ENCODE results near the gene INPP5D.
"Not testable (repeated sequence)": the region's sequence is repeated elsewhere in the genome, so short reads cannot be mapped to it uniquely, and the experiment has no call there.

Gene INPP5D

DNA sequence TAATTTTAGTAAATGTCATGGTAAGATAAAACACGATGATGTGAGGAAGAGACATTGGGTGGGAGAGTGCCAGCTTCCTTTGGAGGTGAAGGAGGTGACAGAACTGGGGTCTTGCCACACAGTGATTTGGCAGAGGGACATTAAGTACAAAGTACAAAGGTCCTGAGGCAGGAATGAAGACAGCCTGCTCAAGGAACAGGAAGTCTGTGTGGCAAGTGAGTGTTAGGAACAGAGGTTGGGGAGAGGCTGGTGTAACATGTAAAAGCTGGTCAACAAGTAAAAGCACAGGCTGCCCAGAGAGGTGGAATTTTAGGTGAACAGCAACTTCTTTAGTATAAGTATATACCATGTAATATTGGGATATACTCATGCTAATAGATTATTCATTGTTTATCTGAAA is 73.1 kb downstream of the INPP5D start:
- DNase-seq (ENCODE audit: extremely low read depth in 1 of 2, low read depth in 1 of 2) = no peak

DNA sequence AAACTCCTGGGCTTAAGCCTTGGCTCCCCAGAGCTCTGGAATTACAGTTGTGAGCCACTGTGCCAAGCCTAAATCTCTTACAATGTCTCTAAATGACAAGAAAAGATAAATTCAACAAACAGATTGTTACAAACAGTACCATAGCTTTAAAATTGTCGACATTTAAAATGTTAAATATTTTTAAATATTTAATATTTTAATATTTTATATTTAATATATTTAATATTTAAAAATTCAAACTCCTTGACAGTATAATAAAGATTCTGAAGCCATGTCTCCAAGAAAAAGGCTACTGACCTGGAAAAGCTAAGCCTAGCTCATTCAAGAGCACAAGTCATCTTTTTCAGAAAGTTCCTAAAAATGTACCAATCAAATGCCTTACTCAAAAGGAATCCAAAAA is 75.3 kb downstream of the INPP5D start:
- no peak for DNase-seq (ENCODE audit: extremely low read depth in 1 of 2, low read depth in 1 of 2)

DNA sequence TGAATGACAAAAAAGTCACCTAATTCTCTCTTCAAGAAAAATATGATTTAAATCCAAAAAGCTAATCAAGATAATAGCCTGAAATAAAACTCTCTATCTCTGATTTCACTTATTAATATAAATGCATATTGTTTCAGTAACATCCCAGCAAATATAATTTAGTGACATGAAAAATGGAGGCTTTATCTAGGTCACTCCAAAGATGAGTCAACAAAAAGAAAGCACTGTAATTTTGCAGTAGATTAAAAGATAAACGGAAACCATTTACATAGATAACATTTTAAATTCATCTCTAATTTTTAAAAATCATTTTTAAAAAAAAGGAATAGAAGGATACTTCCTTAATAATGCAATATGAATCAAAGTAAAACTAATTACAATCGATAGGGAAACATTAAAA is 76.9 kb downstream of the INPP5D start:
- no peak for DNase-seq (ENCODE audit: extremely low read depth in 1 of 2, low read depth in 1 of 2)

DNA sequence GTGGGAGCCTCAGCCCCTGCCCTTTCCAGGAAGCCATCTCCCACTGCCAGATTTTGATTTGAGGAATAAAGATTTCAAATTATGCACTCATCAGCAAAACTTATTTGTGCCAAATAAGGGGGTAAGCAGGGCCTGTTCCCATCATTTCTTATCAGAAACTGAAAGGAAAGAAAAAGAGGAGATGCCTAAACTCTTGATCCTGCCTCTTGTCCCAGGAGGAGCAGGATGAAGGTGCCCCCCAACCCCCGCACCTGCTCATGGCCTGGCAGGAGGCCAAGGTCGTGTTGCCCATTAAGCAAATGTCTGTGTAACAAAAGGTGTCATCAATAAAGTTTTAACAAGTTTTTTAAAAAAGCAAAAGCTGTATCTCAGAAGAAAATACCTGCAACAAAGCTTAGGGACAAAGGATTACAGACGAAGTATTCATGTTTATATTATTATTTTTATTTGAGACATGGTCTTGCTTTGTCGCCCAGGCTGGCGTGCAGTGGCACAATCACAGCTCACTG is 80.0 kb downstream of the INPP5D start:
- DNase-seq (ENCODE audit: extremely low read depth in 1 of 2, low read depth in 1 of 2) = no peak

DNA sequence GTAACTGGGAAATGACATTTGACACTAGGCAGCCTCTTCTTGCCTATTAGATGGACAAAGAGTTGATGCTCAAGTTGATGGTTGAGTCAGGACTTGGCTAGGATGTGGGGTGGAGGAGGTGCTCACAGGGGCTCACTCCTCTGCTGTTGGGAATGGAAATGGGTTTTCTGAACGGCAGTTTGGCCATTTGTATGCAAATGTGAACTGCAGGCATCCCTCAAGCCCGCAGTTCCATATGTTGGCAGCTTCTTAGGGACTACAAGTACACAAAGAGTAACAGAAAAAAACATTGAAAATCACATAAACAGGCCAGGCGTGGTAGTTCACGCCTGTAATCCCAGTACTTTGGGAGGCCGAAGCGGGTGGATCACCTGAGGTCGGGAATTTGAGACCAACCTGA is 80.8 kb downstream of the INPP5D start:
- DNase-seq (ENCODE audit: extremely low read depth in 1 of 2, low read depth in 1 of 2) = no peak

DNA sequence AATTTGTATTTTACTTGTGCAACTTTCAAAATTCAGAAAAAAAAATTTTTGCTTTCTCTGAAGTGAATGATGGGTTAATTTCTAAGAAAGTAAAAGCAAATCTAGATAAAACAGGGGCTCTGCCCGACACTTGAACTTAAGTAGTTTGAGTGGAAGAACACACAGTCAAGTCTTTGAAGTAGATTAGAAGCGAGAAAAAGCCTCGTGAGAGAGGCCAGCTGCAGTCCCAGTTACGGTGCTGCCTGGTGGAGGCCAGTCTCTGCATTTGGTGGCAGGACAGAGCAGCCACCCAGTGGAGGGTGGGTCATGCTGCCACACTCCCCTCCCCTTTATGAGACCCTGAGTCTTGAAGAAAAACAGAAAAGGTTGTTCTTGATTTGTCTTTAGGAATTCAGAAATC is 81.8 kb downstream of the INPP5D start:
- DNase-seq (ENCODE audit: extremely low read depth in 1 of 2, low read depth in 1 of 2) = no peak

DNA sequence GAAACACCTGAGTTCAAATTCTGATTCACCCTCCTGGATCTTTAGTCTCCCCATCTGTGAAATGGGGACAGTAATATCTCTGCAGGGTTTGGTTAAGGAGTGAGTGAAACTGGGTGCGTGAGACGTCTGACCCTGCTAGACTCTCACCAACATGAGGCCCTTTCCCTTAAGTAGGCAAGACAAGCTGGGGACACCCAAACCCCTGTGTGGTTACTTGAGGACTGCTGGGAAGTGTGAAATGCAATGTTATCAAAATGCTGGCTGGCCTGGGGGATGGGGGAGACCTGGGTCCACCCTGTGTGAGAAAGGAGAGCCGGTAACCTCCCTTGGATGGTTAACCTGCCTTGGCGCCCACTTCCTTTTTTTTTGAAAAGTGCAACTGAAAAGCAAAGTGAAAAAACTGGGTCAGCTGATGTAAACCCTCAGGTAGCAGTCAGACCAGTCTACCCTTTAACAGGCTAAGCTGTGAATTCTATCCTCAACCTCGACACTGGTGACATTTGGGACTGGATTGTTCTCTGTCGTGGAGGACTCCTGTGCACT is 82.3 kb downstream of the INPP5D start:
- no peak for DNase-seq (ENCODE audit: extremely low read depth in 1 of 2, low read depth in 1 of 2)

DNA sequence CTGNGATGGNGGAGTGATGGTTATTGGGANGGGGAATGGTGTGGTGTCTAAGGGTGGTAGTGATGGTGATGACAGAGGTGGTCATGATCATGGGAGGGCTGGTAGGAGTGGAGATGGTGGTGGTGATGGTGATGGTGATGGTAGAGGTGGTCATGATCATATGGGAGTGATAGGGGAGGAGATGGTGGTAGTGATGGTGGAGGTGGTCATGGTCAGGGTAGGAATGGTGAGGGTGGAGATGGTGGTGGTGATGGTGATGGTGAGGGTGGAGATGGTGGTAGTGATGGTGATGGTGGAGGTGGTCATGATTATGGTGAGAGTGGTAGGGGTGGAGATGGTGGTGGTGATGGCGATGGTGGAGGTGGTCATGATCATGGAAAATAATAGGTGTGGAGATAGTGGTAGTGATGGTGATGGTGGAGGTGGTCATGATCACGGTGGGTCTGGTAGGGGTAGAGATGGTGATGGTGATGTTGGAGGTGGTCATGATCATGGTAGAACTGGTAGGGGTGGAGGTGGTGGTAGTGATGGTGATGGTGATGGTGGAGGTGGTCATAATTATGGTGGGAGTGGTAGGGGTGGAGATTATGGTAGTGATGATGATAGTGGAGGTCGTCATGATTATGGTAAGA is 83.7 kb downstream of the INPP5D start:
- no peak for DNase-seq (ENCODE audit: extremely low read depth in 1 of 2, low read depth in 1 of 2)

DNA sequence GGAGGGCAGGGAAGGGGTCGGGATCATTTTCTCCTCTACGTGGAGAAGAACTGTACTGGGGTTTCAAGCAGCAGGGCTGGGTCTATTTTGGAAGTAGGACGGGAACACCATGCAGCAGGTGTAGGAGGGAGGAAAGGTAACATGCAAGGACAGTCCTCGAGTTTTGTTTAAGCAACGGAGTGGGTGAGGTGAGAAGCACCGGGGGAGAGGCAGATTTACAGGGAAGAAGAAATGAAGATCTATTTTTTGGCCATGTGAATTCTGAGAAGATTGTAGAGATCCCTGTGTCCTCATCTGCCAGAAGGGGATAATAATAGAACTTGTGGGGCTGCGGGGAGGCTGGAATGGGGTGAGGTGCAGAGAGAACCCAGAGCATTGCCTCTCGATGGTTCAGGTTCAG is 85.6 kb downstream of the INPP5D start:
- no peak for DNase-seq (ENCODE audit: extremely low read depth in 1 of 2, low read depth in 1 of 2)

DNA sequence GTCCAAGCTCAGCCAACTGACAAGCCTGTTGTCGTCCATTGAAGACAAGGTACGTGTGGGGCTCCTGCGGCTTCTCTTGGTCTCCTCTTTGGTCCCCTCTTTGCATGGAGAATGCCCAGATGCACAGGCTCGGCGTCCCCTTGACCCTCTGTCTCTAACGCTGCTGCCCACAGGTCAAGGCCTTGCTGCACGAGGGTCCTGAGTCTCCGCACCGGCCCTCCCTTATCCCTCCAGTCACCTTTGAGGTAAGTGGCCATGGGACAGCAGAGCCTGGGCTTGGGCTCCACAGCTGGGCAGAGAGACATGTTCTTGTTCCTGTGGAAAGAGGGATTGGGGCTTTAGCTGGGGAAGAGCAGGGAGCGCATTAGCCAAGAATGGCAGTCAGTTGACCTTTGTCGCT is 86.1 kb downstream of the INPP5D start:
- no peak for DNase-seq (ENCODE audit: extremely low read depth in 1 of 2, low read depth in 1 of 2)

DNA sequence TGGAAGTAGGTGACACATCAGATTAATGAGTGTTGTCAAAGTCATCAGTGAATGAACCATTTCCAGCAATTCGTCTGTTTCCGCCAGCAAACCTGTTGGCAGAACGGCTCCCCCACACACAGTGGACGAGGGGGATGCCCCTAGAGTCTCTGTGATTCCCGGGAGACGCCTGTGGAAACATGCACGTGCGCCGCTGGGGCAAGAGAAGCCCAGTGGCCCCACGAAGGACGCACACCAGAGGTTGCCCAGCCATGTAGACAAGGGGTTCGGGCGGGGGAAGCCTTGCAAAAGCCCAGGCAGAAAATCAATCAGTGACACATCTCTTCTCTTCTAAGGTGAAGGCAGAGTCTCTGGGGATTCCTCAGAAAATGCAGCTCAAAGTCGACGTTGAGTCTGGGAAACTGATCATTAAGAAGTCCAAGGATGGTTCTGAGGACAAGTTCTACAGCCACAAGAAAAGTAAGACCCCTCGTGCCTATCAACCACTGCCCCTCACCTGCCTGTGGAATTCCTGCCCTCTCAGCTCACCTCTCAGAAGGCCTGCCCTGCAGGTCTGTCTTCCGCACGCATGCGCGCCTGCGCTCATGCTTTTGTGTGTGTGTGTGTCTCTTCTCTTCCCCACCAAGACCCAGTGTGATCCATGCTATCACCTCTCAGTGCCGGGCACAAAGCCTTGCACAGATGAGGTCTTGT is 87.1 kb downstream of the INPP5D start:
- DNase-seq (ENCODE audit: extremely low read depth in 1 of 2, low read depth in 1 of 2) = no peak

DNA sequence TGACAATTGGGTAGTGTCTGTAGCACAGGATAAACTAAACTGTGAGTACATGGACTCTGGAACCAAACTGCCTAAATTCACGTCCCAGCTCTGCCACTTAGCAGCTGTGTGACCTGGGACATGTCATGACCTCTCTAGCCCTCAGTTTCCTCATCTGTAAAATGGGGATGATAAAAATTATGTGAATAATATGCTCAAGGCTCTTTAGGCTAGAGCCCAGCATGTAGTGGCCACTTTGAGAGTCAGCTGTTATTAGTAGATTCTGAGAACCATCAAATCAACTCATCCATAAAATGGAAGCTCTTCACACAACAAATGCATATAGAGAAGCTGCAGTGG is 87.7 kb downstream of the INPP5D start:
- DNase-seq (ENCODE audit: extremely low read depth in 1 of 2, low read depth in 1 of 2) = no peak

DNA sequence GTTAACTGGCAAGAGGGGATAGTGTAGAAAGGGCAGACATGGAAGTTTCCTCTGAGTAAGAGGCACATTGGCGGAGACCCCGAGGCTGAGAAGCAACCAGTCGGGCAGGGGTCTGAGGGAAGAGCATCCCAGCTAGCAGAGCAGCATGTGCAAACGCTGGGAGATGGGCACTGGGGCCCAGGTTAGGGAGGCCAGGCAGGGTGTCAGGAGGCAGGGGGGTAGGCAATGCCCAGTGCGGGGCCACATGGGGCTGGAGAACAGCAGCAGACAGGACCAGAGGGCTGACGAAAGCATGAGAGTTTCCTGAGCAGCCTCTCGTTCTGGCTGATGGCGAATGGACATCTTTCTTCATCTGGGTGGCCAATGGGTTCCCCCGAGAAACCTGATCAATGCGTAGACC is 88.2 kb downstream of the INPP5D start:
- DNase-seq (ENCODE audit: extremely low read depth in 1 of 2, low read depth in 1 of 2) = no peak

DNA sequence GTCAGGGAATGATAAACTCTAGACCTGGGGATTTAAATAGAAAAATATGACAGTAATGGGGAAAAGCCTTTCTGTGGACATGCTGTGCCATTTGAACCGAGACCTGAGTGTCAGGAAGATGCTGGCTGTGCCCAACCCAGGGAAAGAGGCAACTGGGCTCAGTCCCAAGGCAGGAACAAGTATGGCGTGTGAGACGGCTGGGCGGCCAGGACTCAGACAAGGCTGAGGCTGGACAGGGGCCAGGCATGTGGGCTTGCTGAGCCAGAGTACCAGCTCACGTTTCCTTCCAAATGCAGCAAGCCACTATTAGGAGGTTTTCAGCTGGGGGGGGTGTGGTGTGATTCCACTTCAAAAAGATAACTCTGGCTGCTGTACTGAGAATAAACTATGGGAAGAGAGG is 92.4 kb downstream of the INPP5D start:
- DNase-seq (ENCODE audit: extremely low read depth in 1 of 2, low read depth in 1 of 2) = no peak

DNA sequence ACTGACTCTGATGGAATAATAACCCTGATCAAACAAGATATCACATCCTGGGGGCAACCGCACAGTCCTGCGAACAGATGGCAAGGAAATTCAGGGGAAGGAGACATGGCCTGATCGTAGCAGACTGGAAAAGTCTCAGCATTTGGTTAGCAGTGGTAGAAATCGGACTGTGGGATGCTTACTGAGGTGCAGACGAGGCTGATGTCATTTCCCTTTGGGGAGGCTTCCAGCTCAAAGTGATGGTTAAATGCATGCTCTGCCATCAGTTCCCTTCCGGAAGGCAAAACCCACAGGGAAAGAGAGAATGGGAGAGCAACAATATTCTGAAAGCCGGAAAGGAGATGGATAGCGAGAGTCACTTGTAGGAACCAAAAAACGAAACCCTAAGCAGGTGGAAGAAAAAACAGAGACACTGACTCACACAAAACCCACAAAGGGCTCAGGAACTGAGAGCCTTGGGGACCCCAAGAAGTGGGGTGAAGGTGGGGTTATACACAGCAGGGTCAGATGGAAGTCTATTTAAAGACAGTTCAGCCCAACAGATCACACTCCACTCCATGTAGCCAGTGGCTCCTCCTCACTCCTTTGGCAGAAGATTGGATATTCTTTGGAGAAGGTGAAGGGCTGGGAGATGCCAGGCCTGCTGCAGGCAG is 93.1 kb downstream of the INPP5D start:
- DNase-seq (ENCODE audit: extremely low read depth in 1 of 2, low read depth in 1 of 2) = no peak

DNA sequence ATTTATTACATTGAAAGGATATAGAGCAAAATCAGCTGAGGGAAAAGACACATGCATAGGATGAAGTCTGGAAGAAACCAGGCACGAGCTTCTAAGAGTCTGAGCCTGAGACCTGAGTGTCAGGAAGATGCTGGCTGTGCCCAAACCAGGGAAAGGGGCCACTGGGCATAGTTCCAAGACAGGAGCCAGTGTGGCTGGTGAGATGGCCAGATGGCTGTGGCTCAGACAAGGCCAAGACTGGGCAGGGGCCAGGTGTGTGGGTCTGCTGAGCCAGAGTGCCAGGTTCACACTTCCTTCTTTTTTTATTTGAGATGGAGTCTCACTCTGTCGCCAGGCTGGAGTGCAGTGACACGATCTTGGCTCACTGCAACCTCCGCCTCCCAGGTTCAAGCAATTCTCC is 95.9 kb downstream of the INPP5D start:
- DNase-seq (ENCODE audit: extremely low read depth in 1 of 2, low read depth in 1 of 2) = no peak

DNA sequence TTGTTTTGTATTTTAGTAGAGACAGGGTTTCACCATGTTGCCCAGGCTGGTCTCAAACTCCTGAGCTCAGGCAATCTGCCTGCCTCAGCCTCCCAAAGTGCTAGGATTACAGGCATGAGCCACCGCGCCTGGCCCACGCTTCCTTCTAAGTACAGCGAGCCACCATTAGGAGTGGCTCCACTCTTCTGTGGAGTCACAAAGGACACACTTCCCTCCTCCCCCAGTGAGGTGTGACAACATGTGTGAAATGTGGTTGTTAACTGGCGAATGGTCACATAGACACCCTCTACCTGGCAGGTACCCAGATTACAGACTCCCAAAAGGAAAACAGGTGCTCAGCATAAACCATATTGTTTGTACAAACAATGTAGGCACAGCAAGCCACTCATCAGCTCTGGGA is 96.3 kb downstream of the INPP5D start:
- DNase-seq (ENCODE audit: extremely low read depth in 1 of 2, low read depth in 1 of 2) = not testable (repeated sequence)

DNA sequence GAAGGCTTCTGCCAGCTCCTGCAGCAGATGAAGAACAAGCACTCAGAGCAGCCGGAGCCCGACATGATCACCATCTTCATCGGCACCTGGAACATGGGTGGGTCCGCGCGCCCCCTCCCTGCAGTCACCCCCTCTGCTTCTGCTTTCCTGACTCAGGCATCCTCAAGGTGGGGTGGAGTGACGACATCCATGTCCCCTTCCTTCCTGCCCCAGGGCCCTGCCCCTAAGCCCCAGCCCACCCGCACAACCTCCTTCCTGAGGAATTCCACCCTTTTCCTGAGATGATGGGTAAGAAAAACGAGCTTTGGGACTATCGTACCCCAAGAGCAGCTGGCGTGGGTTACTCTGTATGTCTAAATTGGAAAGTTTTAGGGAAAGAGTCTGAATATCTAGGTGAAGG is 101.6 kb downstream of the INPP5D start:
- DNase-seq (ENCODE audit: extremely low read depth in 1 of 2, low read depth in 1 of 2) = no peak

DNA sequence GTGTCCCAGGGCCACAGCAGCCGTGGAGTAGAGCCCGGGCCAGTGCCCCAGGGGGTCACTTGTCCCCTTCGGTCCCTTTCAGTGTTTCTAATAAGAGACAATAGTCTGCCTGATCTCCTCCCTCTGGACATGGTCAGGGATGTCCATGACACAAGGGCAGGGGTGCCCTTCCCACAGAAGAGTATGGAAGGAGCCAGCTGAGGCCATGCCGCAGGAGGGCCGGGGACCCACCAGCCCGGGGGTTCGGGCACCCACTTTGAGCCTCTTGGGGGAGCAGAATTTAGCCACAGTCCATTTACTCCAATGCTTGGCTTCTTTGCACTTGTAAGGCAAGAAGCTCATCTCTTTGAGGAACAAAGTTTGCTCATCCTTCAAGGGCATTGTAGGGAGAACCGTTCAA is 102.6 kb downstream of the INPP5D start:
- no peak for DNase-seq (ENCODE audit: extremely low read depth in 1 of 2, low read depth in 1 of 2)

DNA sequence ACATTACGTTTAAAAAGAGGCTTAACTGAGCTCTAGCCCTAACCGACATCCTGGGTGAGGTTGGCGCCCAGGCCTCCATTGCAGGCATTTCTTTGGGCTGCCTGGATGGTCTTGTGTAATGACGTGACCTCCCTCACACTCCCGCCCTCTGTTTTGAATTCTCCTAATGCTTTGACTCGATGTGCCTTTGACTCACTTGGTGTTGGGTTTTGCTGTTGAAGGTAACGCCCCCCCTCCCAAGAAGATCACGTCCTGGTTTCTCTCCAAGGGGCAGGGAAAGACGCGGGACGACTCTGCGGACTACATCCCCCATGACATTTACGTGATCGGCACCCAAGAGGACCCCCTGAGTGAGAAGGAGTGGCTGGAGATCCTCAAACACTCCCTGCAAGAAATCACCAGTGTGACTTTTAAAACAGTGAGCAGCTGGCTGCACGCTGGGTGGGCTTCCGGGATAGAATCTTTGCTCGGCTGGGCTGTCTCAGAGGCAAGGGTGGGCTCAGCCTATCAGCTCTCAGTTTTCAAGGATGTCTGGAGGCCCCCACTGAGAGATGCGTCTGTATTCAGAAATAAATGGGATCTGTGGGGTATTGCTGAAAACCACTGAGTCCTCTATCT is 103.5 kb downstream of the INPP5D start:
- no peak for DNase-seq (ENCODE audit: extremely low read depth in 1 of 2, low read depth in 1 of 2)

DNA sequence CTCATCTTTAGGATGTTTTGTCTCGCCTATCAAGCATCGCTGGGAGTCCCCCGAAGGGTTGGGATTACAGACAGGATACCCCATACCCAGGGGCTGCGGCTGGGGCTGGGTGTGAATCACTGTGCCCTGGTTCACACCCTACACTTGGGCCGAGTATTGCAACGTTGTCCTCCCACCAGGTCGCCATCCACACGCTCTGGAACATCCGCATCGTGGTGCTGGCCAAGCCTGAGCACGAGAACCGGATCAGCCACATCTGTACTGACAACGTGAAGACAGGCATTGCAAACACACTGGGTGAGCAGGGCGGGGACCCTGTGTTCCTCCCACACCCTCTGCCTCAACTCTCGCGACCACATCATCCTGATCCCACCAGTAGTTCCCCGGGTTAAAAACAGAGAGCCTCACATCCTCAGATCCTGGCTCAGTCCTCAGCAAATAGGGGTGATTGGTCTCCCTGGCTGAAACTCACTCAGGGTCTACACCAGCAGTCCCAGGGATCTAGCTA is 104.0 kb downstream of the INPP5D start:
- DNase-seq (ENCODE audit: extremely low read depth in 1 of 2, low read depth in 1 of 2) = no peak

All from activated CD8-positive, alpha-beta memory T cell treated with anti-CD3 and anti-CD28 coated beads for 1 hour (primary cell).